Renal pelvis (tissue), 4 donors: ENCODE data around the gene TMEM201. TPM values are rescaled to one million over a fixed set of nuclear protein-coding genes. Genes with fewer than 3 reads are reported as not detected.

Source experiments
- DNase-seq: peaks from one replicate; pipeline ENCODE4 v3.0.0-alpha.2; 2013
- polyA plus RNA-seq, 3 donors: library from polyadenylated mRNA; unstranded; fragments of 120-200 nt; gene quantifications; one replicate each; pipeline ENCODE4 v1.2.1, GENCODE V29; 2013; ENCODE audit not compliant: insufficient read length in 3 of 3

TMEM201 gene
- polyA plus RNA-seq, 3 donors, result 19.0 to 23.5 (median 20.4) TPM

DNA sequence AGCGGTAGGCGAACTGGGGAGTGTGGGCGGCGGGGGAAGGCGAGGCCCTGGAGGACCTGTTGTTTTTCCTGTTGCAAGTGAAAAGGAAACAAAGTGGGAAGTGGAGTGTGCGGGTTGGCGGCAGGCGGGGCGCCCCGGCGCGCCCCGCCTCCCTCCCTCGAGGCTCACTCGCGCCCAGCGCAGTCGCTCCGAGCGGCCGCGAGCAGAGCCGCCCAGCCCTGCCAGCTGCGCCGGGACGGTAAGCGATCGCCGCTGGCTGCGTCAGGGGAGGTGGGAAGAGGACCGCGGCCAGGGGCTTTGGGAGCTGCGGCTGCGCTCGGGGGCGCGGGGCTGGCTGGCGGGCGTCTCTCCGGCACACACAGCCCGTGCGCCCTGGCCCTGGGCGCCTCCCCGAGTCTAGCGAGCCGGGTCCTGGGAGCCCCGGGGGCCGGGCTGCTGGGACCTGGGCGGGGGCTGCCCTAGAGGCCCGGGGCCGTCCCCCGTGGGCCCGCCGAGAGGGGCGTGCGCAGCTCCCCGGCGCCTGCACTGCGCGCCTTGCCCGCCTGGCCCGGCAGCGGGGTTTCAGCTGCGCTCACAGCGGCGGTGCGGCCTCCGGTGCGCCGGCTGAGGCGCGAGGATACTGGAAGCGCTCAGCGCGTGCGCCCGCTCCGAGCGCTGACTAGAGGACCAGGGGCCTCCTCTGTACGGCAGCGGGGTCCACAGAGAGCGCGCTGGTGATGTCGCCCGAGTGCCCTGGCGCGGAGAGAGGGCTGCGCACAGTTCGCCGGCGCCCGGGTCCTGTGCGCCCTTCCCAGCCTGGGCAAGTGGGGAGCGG lies 63.1 kb downstream of the TMEM201 start, which contains the start of gene PIK3CD:
PIK3CD (plus strand) TSS at position 167 of the 814 bp plus-strand sequence. CDS start 58,725 bp downstream, outside the sequence.
- DNase-seq, result peak; percentile 48

DNA sequence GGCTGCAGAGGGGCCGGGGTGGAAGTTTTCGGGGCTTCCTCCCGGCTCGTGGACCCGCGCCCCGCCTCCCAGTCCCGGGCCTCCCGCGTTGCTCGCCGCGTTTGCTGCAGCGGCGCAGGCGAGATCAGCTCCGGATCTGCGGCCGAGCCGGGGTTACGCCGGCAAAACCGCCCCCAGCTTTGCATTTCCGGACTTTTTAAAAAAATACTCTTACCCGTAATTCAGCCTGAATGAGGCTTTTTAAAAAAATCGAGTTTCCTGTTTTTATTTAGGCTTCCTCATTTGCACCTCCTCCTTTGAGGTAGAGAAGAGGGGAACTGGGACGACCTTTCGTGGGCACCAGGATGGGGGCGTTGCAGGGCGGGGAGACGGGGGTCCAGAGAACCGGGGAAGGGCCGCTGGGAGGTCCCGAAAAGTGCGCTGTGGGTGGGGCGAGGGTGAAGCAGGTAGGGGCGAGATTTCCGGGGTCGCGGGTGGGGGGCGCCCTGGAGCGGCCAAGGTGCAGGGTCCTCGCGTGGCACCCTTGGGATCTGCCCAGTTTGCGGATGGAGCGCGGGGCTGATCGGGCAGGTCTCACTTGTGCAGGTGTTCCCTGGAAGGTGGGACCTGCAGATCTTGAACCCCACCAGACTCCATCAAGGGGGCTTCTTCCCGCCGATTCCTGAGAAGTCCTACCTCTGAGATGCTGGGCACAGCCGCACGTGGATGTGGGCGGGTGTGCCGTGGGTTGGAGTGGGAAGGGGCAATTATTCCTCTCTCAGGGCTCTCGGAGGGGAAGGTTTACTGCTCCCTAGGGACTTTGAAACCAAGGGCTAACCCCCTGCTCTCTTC lies 63.9 kb downstream of the TMEM201 start:
- DNase-seq, result no peak

DNA sequence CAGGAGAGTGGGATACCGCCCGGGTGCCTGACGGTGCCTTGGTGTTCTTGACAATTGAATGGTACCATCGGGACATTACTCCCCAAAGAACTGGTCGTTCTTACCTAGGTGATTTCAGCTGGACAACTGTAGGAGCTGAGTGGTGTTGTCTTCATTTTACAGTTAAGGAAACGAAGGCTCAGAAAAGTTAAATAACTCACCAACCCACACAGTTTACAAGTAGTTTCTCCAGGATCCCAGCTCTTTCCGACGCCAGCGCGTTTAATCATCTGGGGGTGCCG lies 64.4 kb downstream of the TMEM201 start:
- DNase-seq, result no peak

DNA sequence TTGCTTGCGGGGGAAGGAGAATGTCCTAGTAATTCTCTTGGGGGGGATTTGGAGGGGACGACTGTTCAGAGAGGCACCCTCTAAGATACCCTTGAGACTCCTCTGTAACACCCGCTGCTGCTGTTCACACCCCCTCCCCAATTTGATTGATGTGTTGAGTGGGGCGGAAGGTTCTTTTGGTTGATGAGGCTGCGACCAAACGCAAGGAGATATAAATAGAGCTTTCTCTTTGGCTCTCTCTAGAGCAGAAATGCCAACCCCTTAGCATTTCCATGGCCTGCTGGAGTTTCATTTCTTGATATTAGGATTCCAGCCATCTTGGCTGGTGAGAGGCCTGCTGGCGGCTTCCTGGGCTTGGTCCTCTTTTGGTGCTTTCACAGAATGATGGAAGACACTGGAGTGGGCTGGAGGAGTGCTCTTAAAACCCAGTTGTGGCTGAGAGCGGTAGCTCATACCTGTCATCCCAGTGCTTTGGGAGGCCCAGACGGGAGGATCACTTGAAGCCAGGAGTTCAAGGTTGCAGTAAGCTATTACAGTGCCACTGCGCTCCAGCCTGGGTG lies 64.9 kb downstream of the TMEM201 start:
- no peak for DNase-seq

DNA sequence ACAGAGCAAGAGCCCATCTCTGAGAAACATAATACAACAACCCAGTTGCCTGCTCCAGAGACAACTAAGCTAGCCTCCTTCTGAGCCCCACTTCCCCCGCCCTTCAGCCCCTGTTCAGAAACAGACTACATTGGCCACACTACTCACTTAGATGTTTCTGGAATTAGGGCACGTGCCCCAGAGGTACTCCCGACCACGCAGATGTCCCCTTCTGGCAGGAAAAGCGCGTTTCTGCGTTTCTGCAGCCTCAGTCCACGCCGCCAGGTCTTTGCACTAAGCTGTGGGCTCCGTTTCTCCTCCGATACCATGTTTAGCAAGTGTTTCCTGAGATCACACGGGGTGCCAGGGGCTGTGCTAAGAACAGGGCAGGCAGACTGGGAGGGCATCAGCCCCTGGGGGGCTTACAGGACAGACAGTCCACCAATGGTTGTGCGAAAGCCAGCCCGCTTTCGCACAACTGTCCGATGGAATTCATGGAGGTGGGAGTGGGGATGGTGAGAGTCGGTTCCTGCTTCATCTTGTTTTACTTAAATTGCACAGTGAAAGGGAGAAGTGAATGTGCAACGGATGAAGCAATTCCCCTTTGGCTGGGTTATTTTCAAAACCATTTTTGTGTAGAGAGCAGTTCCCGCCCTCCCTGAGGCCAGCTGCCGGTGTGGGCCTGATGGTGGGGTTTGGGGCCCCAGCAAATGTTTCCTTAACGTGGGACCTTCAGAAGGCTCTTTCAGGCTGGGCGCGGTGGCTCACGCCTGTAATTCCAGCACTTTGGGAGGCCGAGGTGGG lies 65.5 kb downstream of the TMEM201 start:
- no peak for DNase-seq

DNA sequence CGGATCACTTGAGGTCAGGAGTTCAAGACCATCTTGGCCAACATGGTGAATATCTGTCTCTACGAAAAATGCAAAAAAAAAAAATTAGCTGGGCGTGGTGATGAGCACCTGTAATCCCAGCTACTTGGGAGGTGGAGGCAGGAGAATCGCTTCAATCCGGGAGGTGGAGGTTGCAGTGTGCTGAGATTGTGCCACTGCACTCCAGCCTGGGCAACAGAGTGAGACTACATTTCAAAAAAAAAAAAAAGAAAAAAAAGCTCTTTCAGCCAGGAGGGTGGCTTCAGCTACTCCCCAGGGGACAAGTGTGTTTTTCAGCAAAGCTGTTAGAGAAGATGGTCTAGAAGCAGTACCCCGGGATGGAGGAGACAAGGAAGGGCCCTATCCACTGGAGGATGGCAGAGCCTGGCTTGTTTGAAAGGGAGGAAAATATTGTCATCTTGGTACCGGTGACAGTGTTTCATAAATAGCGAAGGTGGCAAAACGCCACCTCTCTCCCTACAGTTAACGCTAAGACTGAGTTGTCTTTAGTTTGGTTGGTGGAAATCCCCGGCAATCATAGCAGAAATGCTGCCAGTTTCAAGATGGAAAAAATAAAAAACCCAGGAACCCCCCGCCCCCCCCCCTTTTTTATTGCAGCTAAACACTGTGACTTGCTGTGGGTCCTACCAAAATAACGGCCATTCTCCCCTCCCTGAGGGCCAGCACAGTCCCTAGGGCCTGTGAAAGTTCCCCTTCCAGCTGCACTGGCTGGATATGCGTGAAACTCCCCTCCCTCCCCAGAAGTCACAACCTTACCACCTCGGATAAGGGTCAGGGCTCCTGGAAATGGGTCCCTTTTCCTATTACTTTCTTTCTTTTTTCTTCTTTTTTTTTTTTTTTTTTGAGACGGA lies 66.4 kb downstream of the TMEM201 start:
- no peak for DNase-seq

DNA sequence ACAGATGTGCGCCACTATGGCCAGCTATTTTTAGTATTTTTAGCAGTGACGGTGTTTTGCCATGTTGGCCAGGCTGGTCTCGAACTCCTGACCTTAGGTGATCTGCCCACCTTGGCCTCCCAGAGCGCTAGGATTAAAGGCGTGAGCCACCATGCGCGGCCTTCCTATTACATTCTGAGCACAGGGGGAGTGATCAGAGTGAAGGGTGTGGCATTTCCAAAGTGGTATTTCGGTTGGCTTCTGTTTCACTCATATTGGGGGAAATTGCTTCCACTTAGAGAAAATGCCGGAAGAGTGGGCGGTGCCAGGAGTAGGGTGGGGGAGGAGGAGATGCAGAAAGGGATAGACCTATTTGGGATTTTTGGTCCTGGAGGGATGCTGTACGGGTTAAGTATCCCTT lies 67.1 kb downstream of the TMEM201 start:
- DNase-seq, result no peak

DNA sequence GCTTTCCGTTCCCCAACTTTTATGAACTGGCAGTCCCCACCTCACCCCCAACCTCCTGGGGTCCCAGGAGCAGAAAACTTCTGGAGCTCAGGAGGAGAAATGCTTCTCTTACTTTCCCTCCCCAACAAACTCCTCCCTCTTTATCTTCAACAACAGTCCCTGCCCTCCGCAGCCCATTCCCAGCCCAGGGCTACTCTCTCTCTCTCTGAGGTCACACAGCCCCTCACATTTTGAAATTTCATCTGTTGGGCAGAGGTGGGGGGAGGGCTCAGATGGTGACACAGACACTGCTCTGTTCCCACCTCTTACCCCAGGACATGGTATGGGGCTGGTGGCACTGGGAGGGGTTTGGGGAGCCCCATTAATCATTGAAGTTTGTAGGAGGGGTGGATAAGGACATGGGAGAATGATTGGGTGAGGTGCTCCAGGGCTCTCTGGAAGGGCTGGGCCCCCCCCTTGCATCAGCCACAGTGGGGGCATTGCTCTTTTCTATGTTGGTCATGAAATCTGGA lies 68.9 kb downstream of the TMEM201 start:
- no peak for DNase-seq

DNA sequence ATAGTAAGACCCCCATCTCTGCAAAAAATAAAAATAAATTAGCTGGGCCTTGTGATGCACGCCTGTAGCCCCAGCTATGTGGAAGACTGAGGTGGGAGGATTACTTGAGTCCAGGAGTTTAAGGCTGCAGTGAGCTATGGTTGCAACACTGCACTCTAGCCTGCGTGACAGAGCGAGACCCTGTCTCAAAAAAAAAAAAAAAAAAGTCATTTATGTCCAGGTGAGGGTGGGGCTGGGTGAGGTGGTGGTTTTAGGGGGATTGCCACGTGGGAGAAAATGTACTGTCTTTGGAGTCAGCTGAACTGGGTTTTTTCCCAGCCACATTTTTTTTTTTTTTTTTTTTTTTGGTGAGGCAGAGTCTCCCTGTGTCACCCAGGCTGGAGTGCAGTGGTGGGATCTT lies 69.5 kb downstream of the TMEM201 start:
- DNase-seq, result no peak

DNA sequence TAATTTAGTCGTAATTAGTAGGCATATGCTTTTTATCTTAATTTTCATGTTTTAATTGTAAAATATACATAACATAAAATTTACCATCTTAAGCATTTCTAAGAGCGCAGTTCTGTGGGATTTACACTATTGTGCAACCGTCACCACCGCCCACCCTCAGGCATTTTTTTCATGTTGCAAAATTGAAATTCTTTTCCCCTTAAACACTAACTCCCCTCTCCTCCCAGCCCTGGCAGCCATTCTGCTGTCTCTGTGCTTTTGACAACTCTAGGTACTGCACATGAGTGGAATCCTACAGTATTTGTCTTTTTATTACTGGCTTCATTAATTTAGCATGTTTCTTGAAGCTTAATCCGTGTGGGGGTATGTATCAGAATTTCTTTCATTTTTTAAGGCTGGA lies 70.6 kb downstream of the TMEM201 start:
- no peak for DNase-seq

DNA sequence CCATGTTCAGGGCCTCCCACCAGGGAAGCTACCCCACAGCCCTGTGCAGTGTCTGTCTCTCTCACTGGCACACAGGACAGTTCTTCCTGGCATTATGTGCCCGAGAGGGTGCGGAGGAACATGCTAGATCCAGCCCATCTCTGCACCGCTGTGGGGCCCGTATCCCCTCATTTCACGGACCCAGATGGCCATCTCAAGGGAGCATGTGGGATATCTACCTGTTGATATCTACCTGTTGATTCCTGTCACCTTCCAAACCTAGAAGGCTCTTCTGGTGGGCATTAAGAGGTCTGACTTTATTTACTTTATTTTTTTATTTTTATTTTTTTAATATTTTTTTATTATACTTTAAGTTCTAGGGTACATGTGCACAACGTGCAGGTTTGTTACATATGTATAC lies 74.5 kb downstream of the TMEM201 start:
- DNase-seq, result no peak

Other genes starting within 250 kb of the TMEM201 start
- gene SLC25A33, start 49.4 kb upstream of the TMEM201 start, polyA plus RNA-seq, result 1 to 10 TPM; 3.8 to 4.2 (median 4.1) TPM
- gene PIK3CD, start 62.8 kb downstream of the TMEM201 start, polyA plus RNA-seq, result 10 to 100 TPM in 1 of 3 donors, 1 to 10 TPM in 2; 7.0 to 10.4 (median 8.2) TPM
- 100 to 1,000 TPM; 143 to 163 (median 161) TPM for gene CLSTN1, start 235.1 kb downstream of the TMEM201 start, polyA plus RNA-seq